Frontal cortex (tissue), 4 donors: ENCODE data around the gene TRIO. TPM values are rescaled to one million over a fixed set of nuclear protein-coding genes. Genes with fewer than 3 reads are reported as not detected.

ENCODE experiments used
- DNase-seq, 2 donors: peaks; one replicate each; pipeline ENCODE4 v3.0.0; 2012; ENCODE audit warnings: low spot score in 2 of 2
- FAIRE-seq: peaks from 2 replicates; lab custom pipeline; 2012; peaks lifted over from hg19 to GRCh38; lab: Jason Lieb, UNC
- total RNA-seq: library from RNA; depleted of rRNA; stranded (reverse); fragments of >200 nt; gene quantifications from one replicate; pipeline ENCODE4 v1.2.3, GENCODE V29; 2014
- donor health status: control.
- donor health status: control.
- donor health status: control.

The TRIO gene
- total RNA-seq, 1 donor from 2014 or later = 310 TPM

DNA sequence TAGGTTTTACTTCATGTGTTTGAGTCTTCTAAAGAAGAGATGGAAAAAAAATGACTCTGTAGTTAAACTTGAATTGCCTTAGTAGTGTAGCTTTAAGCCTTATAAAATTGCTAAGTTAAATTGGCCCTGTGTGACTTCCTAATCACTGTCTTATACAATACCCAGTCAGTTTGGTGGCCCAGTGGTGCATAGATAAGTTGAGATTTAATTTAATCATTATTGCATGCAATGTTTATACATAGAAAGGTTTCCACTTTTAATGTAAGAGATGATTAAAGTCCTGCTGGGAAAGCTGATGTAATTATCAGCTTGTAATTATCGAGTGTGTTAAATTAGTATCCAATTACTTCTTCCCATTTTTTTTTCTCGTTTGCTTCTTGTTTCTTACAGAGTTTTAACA is 187.1 kb downstream of the TRIO start:
- FAIRE-seq = no peak
- no peak for DNase-seq

- DNase-seq = no peak
- no peak for FAIRE-seq
Measured at GRCh38 chr5:14330729-14331385, 187.7 kb downstream of the TRIO start.

DNA sequence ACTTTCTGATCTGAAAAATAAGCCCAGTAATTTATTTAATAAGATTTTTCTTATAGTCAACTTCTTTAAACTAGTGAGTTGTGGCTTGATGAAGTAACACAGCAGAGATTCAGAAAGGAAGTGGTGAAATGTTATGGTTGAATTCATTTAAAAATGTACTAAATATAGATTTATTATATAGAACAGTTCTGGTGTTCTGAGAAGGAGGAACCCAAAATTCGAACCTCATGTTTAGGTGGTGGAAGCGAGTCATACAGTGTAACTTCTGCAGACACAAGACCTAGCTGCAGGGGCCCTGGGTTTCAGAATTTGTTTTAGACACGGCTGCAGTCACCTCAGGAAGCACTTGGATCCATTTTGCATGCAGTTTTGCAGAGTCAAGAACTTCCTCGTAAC is 188.2 kb downstream of the TRIO start:
- FAIRE-seq = no peak
- no peak for DNase-seq

DNA sequence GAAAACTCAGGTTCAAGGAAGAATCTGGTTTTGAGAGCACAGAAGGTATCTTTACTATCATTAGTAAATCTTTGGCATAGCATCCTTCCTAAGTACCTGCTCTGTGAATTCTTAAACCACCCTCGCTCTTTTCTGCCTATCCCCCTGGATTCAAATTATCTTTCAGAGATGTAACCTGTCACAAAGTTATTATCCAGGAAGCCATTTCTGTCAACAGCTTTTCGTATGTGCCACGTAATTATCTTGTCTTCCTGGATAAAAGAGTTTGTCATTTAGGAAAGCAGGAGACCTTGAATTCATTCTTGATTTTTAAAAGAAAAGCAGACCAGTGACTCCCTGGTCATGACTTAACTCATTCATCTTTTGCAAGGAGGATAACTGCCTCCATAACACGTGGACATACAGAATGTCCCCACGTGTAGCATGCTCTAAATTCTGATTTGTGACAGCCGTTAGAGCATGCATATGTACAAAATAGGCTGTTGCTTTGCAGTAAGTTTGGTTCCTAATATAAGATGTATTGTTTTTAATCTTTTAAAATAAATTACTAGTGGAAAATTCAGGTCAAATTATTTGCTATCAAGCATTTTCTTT is 189.0 kb downstream of the TRIO start:
- no peak for FAIRE-seq
- no peak for DNase-seq

DNA sequence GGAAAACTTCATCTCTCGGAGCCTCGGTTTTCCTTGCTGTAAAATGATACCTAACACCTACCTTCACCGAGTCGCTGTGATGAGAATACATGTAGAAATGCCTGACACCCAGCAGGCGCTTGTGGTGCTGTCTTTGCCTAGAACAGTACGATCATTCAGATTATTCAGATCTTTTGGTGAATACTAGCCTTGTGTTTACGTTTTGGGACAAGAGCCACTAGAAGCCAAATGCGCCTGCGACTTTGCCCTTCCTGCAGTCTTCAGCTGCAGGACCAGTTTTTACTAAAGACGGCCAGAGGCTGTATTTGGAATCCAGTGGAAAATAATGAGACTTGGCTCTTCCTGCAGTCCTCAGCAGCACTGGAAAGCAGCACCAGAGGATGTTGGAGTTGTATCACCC is 189.6 kb downstream of the TRIO start:
- DNase-seq (no peak), FAIRE-seq (no peak)

DNA sequence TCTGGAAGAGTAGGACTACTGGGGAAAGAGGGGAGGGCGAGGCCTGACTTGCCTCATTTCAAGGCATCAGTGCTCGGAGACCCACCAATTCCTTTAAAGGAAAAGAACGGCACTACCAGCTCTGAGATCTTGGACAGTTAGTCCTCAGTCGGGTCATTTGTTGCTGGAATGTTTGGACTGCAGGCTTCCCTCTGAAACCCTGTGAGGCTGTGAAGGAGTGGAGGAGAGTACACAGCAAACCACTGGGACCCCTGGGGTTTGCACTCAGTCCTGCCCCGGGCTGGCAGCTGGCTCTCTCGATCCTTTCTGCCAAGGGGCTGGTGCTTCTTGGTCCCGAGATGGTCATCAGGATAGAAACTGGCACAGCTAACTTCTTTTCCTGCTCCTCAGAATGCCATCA is 194.5 kb downstream of the TRIO start:
- DNase-seq (no peak), FAIRE-seq (no peak)

DNA sequence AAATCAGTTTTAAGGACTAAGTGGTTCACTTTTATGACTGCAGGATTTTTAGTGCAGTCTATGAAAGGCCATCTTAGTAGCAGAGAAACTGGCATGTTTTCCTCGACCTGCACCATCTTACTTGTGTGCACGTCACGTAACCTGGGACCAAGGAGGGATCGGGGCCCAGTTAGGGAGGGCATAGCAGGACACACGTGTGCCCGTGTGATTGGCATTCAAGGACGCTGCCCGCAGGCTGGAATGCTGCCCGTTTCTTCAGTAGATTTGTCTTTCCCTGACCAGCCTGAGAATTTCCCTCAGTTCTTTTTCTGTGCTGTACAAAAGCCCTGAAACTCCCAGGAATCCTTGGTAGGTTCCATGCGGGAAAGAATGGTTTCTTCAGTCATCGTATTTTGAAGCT is 196.3 kb downstream of the TRIO start:
- DNase-seq = no peak
- FAIRE-seq = no peak

- FAIRE-seq (no peak), DNase-seq (no peak)
Measured at GRCh38 chr5:14341571-14342230, 198.6 kb downstream of the TRIO start.

- no peak for DNase-seq
- no peak for FAIRE-seq
Measured at GRCh38 chr5:14342306-14342705, 199.2 kb downstream of the TRIO start.

DNA sequence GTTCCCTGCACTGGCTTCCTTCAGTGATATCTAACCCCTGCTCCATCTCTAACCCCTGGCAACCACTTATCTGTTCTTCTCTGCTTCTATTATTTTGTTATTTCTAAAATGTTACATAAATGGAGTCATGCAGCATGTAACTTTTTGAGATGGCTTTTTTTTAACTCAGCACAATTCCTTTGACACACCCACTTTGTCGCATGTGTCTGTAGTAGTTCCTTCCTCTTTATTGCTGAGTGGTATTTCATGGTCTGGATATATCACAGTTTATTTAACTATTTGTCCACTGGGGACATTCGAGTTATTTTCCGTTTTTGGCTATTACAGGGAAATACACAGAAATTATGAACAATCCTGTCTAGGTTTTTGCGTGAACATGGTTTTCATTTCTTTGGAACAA is 200.2 kb downstream of the TRIO start:
- FAIRE-seq (no peak), DNase-seq (no peak)

- no peak for DNase-seq
- no peak for FAIRE-seq
Measured at GRCh38 chr5:14347522-14347921, 204.4 kb downstream of the TRIO start.

- FAIRE-seq = no peak
Measured at GRCh38 chr5:14348142-14348541, 205.0 kb downstream of the TRIO start.

DNA sequence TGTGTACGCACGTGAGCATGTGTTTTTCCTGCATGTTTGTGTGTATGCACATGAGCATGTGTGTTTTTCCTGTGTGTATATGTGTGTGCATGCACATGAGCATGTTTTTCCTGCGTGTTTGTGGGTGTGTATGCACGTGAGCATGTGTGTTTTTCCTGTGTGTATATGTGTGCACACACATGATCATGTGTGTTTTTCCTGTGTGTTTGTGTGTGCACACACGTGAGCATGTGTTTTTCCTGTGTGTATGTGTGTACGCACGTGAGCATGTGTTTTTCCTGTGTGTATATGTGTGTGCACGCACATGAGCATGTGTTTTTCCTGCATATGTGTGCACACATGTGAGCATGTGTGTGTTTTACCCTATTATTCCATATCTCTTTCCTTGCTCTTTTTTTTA is 205.9 kb downstream of the TRIO start:
- DNase-seq = no peak
- FAIRE-seq = no peak

More at GRCh38 chr5:14348142-14348541, 205.0 kb downstream of the TRIO start:
- DNase-seq = no peak

DNA sequence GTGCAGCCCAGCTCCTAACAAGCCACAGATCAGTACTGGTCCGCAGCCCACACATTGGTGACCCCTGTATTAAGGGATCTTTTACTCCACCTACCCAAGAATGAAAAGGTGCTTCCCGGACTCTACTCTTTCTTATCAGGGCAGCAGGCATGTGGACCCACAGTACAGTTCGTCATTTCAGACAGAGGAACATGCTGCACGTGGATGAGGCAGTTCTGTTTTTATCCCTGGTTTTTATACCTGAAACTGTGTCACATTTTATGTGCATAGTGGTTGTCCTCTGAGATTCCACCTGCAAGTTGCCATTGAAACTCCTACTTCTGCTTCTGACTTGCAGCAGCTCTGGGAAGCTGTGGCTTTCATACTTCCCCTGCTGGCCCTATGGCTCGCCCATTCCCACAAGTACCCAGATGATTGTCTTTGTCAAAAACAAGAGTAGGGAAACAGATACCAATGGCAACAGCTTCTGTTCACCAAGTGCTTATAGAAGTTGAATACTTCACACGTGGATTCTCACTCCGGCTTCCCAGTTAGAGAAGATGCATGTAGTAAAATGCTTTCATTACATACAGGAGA is 208.0 kb downstream of the TRIO start:
- FAIRE-seq = no peak
- no peak for DNase-seq

DNA sequence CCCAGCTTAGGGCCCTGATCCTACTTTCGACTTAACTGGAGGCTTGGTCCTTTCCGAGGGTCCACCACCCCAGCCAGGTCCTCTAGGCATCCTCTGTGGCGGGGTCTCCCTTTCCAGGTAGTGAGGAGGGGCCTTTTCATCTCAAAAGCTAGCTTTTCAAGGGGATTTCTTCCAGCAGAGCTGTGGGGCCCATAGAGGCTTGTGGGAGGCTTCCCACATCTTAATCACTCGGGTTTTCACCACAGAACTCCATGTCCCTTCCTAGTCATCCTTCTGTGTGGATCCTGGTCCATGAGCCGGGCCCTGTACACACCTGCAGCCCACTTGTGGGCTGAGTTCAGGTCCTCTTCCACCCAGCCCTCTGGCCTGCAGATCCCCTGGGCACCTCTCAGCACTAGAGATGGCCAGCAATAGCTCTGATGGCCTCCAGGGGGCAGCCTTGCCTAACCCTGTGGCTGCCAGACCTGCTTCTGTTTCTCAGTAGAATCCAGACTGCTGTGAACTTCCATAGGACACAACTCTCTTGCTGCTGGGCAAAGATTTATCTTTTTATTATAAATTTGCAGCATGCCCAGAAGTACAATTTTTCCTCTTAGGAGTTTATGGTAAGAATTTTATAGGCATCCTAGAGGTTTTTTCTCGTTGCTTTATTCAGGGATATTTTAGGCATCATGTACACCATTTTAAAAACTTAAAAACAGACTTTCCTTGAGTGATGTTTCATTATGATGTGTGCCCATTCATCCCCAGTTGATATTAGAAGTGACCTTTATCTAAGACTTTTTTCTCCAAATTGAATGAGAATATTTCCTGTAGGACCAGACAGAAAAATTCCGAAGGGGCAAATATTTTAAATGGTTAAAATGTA is 208.9 kb downstream of the TRIO start:
- FAIRE-seq = no peak
- DNase-seq = peak; percentile 54 to 63

GRCh38 chr5:14353726-14354474 is 210.8 kb downstream of the TRIO start:
- no peak for FAIRE-seq
- no peak for DNase-seq

DNA sequence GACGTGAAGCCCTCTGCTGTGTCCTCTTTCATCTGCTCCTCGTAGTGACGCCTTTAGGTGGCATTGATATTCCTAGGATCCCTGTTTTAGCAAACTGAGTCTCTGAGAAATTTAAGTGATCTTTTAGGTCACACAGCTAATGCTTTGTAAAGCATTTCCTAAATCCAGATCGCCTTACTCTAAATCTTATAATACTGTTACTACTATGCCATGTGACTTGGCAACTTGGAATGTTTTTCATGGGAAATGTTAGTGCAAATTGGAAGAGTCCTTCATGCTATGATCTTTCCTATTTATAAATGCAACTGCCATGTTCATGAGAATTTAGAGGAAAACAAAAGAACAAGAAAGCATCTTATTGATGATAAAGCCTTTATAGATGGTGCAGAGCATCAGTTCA is 212.2 kb downstream of the TRIO start:
- FAIRE-seq (no peak), DNase-seq (no peak)

GRCh38 chr5:14356305-14356704 is 213.2 kb downstream of the TRIO start:
- FAIRE-seq (no peak), DNase-seq (no peak)

GRCh38 chr5:14357441-14357840 is 214.3 kb downstream of the TRIO start:
- no peak for DNase-seq
- no peak for FAIRE-seq

- DNase-seq (no peak), FAIRE-seq (no peak)
Measured at GRCh38 chr5:14357851-14358250, 214.7 kb downstream of the TRIO start.
